ENCODE results near the gene MPZ. TPM values are rescaled to one million over a fixed set of nuclear protein-coding genes. Genes with fewer than 3 reads are reported as not detected.
A peak's percentile ranks its signal among the peaks of the same experiment; 100 is the strongest.

MPZ gene
- total and polyA plus RNA-seq, 2 experiments from 2014 or later: 0.21 to 2.1 TPM

DNA sequence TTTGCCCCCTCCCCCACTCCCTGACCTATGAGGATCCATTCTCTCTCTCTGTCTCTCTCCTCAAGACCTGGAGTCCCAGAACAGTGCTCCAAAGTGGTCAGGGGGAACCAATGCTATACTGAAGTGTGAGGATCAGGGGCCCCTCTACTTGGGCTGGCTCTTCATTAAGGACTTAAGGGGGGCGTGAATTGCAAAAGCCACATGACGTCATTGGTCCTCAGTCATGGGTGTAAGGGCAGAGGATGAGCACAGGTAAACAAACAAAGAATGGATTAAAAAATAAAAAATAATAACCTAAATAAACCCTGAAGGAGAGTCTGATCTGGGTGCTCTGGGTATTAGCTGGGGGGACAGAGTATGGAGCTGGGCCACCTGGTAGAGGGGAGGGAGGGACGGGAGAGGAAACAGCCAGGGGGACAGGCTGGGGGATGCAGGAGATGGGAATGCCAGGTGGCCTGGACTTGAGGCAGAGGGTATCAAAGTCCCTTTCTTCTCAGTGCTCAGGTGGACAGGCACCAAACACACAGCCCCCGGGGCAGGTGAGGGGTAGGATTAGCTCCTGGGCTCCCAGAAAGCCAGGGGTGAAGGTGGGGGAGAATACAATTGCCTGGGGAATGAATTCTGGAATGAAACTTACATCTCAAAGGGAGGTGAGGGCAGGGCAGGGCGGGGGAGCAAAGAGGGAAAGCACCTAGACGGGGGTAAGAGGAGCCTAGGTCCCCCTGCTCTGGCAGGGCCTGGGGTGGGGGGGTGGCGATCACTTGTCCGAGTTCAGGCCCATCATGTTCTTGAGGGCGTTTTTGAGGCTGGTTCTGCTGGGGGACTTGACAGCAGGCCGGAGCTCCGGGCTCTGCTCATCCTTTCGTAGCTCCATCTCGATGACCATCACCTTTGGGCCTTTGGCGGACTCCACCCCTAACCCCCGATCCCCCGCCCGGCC, 4.6 kb downstream of the MPZ start:
- no peak for TF ChIP-seq EZH2 (IDR thresholded peaks at IDR 0.05; ENCODE audit: borderline replicate concordance)
- no peak for TF ChIP-seq CTCF (IDR thresholded peaks at IDR 0.05; ENCODE audit: poor library complexity)
- no peak for TF ChIP-seq EZH2phosphoT487 (IDR thresholded peaks at IDR 0.05; ENCODE audit: low read depth, severe bottlenecking, unreplicated experiment)
- no peak for DNase-seq (ENCODE audit: low spot score)
- H3K36me3 ChIP-seq (replicated peaks; ENCODE audit: insufficient read depth, low read depth): no peaks in the 10 kb centered on the region
- WGBS (ENCODE audit: low lambda C conversion rate, missing lambda C conversion rate): 14% methylated on average over 11 of the region's 17 CpGs
- H3K9me2 ChIP-seq (replicated peaks; ENCODE audit: insufficient read depth): no peaks in the 10 kb centered on the region
- H4K20me1 ChIP-seq (ENCODE audit: insufficient read depth, poor library complexity, severe bottlenecking): peaks cover 4% of the 10 kb centered on the region
- peak overlapping the region; percentile 56 for H3K4me3 ChIP-seq
- H3K27me3 ChIP-seq: no peaks in the 10 kb centered on the region
- H3K9me3 ChIP-seq (ENCODE audit: low read depth): no peaks in the 10 kb centered on the region
- H3K79me2 ChIP-seq: peaks cover 10% of the 10 kb centered on the region
- H3K4me2 ChIP-seq: peak overlapping the region; percentile 98
- peaks cover 10% of the 10 kb centered on the region for H3K4me1 ChIP-seq (ENCODE audit: insufficient read depth)
- H2AFZ ChIP-seq: peak overlapping the region; percentile 79
- H3K27ac ChIP-seq: no peak overlapping the region

DNA sequence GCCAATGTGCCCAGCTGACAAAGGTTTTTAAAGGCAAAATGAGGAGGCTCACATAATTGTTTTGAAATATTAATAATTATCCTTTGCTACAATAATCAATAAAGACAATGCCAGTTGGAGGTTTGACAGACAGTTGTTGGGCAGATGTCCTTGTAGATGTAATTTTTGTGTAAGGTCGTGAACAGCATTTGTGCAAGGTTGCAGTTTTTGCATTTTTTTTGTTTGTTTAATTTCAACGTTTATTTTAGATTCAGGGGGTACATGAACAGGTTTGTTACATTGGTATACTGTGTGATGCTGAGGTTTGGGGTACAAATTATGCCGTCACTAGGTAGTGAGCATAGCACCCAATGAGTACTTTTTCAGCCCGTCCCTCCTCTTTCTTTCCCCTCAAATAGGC, 9.3 kb downstream of the MPZ start:
- H3K27me3 ChIP-seq: no peaks in the 10 kb centered on the region
- H4K20me1 ChIP-seq (ENCODE audit: insufficient read depth, poor library complexity, severe bottlenecking): peaks cover 4% of the 10 kb centered on the region
- peaks cover 10% of the 10 kb centered on the region for H3K4me1 ChIP-seq (ENCODE audit: insufficient read depth)
- H3K27ac ChIP-seq: no peak overlapping the region
- no peak overlapping the region for H3K4me2 ChIP-seq
- no peaks in the 10 kb centered on the region for H3K9me3 ChIP-seq (ENCODE audit: low read depth)
- H3K36me3 ChIP-seq (replicated peaks; ENCODE audit: insufficient read depth, low read depth): no peaks in the 10 kb centered on the region
- no peak overlapping the region for H3K4me3 ChIP-seq
- no peak for DNase-seq (ENCODE audit: low spot score)
- H3K79me2 ChIP-seq: peaks cover 9% of the 10 kb centered on the region
- no peak for TF ChIP-seq CTCF (IDR thresholded peaks at IDR 0.05; ENCODE audit: poor library complexity)
- no peak for TF ChIP-seq EZH2phosphoT487 (IDR thresholded peaks at IDR 0.05; ENCODE audit: low read depth, severe bottlenecking, unreplicated experiment)
- no peak for TF ChIP-seq EZH2 (IDR thresholded peaks at IDR 0.05; ENCODE audit: borderline replicate concordance)
- no peak overlapping the region for H2AFZ ChIP-seq
- no peaks in the 10 kb centered on the region for H3K9me2 ChIP-seq (replicated peaks; ENCODE audit: insufficient read depth)
- 96% methylated on average over 4 of the region's 4 CpGs for WGBS (ENCODE audit: low lambda C conversion rate, missing lambda C conversion rate)

GRCh38 chr1:161299347-161299746, 10.4 kb downstream of the MPZ start:
- Histone ChIP-seq H3K79me2 (no peaks in the 10 kb centered on the region), H3K9me2 (replicated peaks; ENCODE audit: insufficient read depth) (no peaks in the 10 kb centered on the region), H3K27me3 (no peaks in the 10 kb centered on the region), H3K27ac (no peak overlapping the region), H2AFZ (no peak overlapping the region), H3K36me3 (replicated peaks; ENCODE audit: insufficient read depth, low read depth) (no peaks in the 10 kb centered on the region), H4K20me1 (ENCODE audit: insufficient read depth, poor library complexity, severe bottlenecking) (no peaks in the 10 kb centered on the region), H3K4me2 (no peak overlapping the region), H3K4me1 (ENCODE audit: insufficient read depth) (no peaks in the 10 kb centered on the region), H3K9me3 (ENCODE audit: low read depth) (no peaks in the 10 kb centered on the region), H3K4me3 (no peak overlapping the region)
- 82% methylated on average over 9 of the region's 9 CpGs for WGBS (ENCODE audit: low lambda C conversion rate, missing lambda C conversion rate)
- no peak for TF ChIP-seq EZH2 (IDR thresholded peaks at IDR 0.05; ENCODE audit: borderline replicate concordance)
- no peak for TF ChIP-seq EZH2phosphoT487 (IDR thresholded peaks at IDR 0.05; ENCODE audit: low read depth, severe bottlenecking, unreplicated experiment)
- DNase-seq (ENCODE audit: low spot score): no peak

GRCh38 chr1:161298116-161298515, 11.7 kb downstream of the MPZ start:
- H3K4me1 ChIP-seq (ENCODE audit: insufficient read depth): no peaks in the 10 kb centered on the region
- 96% methylated on average over 6 of the region's 6 CpGs for WGBS (ENCODE audit: low lambda C conversion rate, missing lambda C conversion rate)

More at GRCh38 chr1:161298116-161298515, 11.7 kb downstream of the MPZ start:
- Histone ChIP-seq H2AFZ (no peak overlapping the region), H3K27me3 (no peaks in the 10 kb centered on the region), H4K20me1 (ENCODE audit: insufficient read depth, poor library complexity, severe bottlenecking) (no peaks in the 10 kb centered on the region), H3K79me2 (no peaks in the 10 kb centered on the region), H3K27ac (no peak overlapping the region), H3K36me3 (replicated peaks; ENCODE audit: insufficient read depth, low read depth) (no peaks in the 10 kb centered on the region), H3K4me2 (no peak overlapping the region), H3K9me3 (ENCODE audit: low read depth) (no peaks in the 10 kb centered on the region), H3K9me2 (replicated peaks; ENCODE audit: insufficient read depth) (no peaks in the 10 kb centered on the region), H3K4me3 (no peak overlapping the region)
- TF ChIP-seq CTCF (IDR thresholded peaks at IDR 0.05; ENCODE audit: poor library complexity) (no peak), EZH2phosphoT487 (IDR thresholded peaks at IDR 0.05; ENCODE audit: low read depth, severe bottlenecking, unreplicated experiment) (no peak), EZH2 (IDR thresholded peaks at IDR 0.05; ENCODE audit: borderline replicate concordance) (no peak)
- no peak for DNase-seq (ENCODE audit: low spot score)
